HG03045 (cell line): Measurements from ENCODE around the gene MRPL4.
"Not testable (repeated sequence)": the region's sequence is repeated elsewhere in the genome, so short reads cannot be mapped to it uniquely, and the experiment has no call there.

Experiments used
- ATAC-seq: cut with Tn5 transposase; IDR thresholded peaks from one replicate; pipeline ENCODE4 v1.9.1; 2021; ENCODE audit warnings: mild to moderate bottlenecking, moderate library complexity; ENCODE audit not compliant: unreplicated experiment

Gene MRPL4

GRCh38 chr19:10259162-10259905 lies 7.3 kb downstream of the MRPL4 start:
- ATAC-seq = no peak

- no peak for ATAC-seq
Observed at GRCh38 chr19:10260141-10260584, 8.1 kb downstream of the MRPL4 start.

GRCh38 chr19:10262771-10263170 lies 10.8 kb downstream of the MRPL4 start:
- ATAC-seq = no peak

GRCh38 chr19:10266706-10267105 lies 14.7 kb downstream of the MRPL4 start:
- no peak for ATAC-seq

- ATAC-seq = no peak
Observed at GRCh38 chr19:10268071-10268470, 16.1 kb downstream of the MRPL4 start.

- peak; percentile 32 for ATAC-seq
Observed at GRCh38 chr19:10269333-10270179, 17.5 kb downstream of the MRPL4 start.

- ATAC-seq = no peak
Observed at GRCh38 chr19:10270180-10270615, 18.2 kb downstream of the MRPL4 start.

- ATAC-seq = peak; percentile 50
Observed at GRCh38 chr19:10270616-10271394, 18.8 kb downstream of the MRPL4 start, which contains the start of gene ICAM1. Gene ICAM1, plus strand, starts transcription at chr19:10271120. Its CDS starts 40 bp downstream, at chr19:10271160.

- ATAC-seq = peak; percentile 15
Observed at GRCh38 chr19:10271543-10272086, 19.6 kb downstream of the MRPL4 start.

- no peak for ATAC-seq
Observed at GRCh38 chr19:10274589-10274988, 22.6 kb downstream of the MRPL4 start.

GRCh38 chr19:10277795-10278589 lies 26.0 kb downstream of the MRPL4 start:
- ATAC-seq = no peak

- no peak for ATAC-seq
Observed at GRCh38 chr19:10278935-10279334, 26.9 kb downstream of the MRPL4 start.

- no peak for ATAC-seq
Observed at GRCh38 chr19:10279737-10280442, 27.9 kb downstream of the MRPL4 start.

- ATAC-seq = not testable (repeated sequence)
Observed at GRCh38 chr19:10282043-10282442, 30.0 kb downstream of the MRPL4 start.

- ATAC-seq = no peak
Observed at GRCh38 chr19:10283301-10284064, 31.5 kb downstream of the MRPL4 start.

GRCh38 chr19:10284065-10284959 lies 32.3 kb downstream of the MRPL4 start:
- no peak for ATAC-seq

GRCh38 chr19:10284960-10285278 lies 32.9 kb downstream of the MRPL4 start:
- no peak for ATAC-seq

- no peak for ATAC-seq
Observed at GRCh38 chr19:10285393-10285792, 33.4 kb downstream of the MRPL4 start.
